OCI-LY3 (cell line): Measurements from ENCODE around the gene GRK1.

ENCODE experiments used
- H2AFZ ChIP-seq: fragments of 200-600, 300-600 bp; shearing (Covaris generic); 2 replicates; pipeline ENCODE4 v1.6.0; 2014; ENCODE audit warnings: antibody characterized with exemption, low read depth, low read length
- H3K27ac ChIP-seq: fragments of 200-600, 300-600 bp; sonication (generic); 2 replicates; pipeline ENCODE4 v1.5.1; 2014; ENCODE audit warnings: mild to moderate bottlenecking, low read length, moderate library complexity, mixed read lengths
- H3K27me3 ChIP-seq: fragments of 200-600, 300-600 bp; sonication (generic); 2 replicates; pipeline ENCODE4 v1.6.1; 2014; ENCODE audit warnings: low read depth, low read length, mixed read lengths
- H3K36me3 ChIP-seq: fragments of 200-600, 300-600 bp; sonication (generic); replicated peaks from 2 replicates; pipeline ENCODE3; 2014; ENCODE audit warnings: low read depth, low read length, mixed read lengths
- H3K4me1 ChIP-seq: fragments of 300-600, 200-600 bp; sonication (generic); 2 replicates; pipeline ENCODE4 v1.6.1; 2014; ENCODE audit warnings: low read length, mixed read lengths
- H3K4me2 ChIP-seq: fragments of 200-600, 300-600 bp; sonication (generic); 2 replicates; pipeline ENCODE4 v1.6.1; 2014; ENCODE audit warnings: low read length, mixed read lengths
- H3K4me3 ChIP-seq: fragments of 300-600, 200-600 bp; sonication (generic); 2 replicates; pipeline ENCODE4 v1.5.1; 2014; ENCODE audit warnings: antibody characterized with exemption, mild to moderate bottlenecking, low read length, moderate library complexity
- H3K79me2 ChIP-seq: fragments of 300-600, 200-600 bp; shearing (Covaris generic); 2 replicates; pipeline ENCODE4 v1.6.1; 2014; ENCODE audit warnings: mild to moderate bottlenecking, low read length, mixed read lengths
- H3K9ac ChIP-seq: fragments of 300-600, 200-600 bp; shearing (Covaris generic); 2 replicates; pipeline ENCODE4 v1.6.0; 2014; ENCODE audit warnings: mild to moderate bottlenecking, low read length, moderate library complexity
- H3K9me3 ChIP-seq: fragments of 200-600, 300-600 bp; shearing (Covaris generic); 2 replicates; pipeline ENCODE4 v1.6.1; 2014; ENCODE audit warnings: low read length, mixed read lengths; ENCODE audit not compliant: insufficient read depth
- H4K20me1 ChIP-seq: fragments of 200-600, 300-600 bp; sonication (generic); 2 replicates; pipeline ENCODE4 v1.6.1; 2016; ENCODE audit warnings: low read length, mixed read lengths; ENCODE audit not compliant: insufficient read depth
- EZH2phosphoT487 ChIP-seq: fragments of 200-600 bp; shearing (Covaris generic); IDR thresholded peaks from 2 replicates; pipeline ENCODE4 v1.6.1; 2018; ENCODE audit warnings: antibody characterized with exemption, mixed run types, low read depth
- TF ChIP-seq, protein P1 (sequence below): fragments of 200-600, 300-600 bp; sonication (generic); IDR thresholded peaks from 2 replicates; pipeline ENCODE4 v1.5.1; 2014; ENCODE audit warnings: antibody characterized with exemption, low read length, low read depth

GRK1 gene

DNA sequence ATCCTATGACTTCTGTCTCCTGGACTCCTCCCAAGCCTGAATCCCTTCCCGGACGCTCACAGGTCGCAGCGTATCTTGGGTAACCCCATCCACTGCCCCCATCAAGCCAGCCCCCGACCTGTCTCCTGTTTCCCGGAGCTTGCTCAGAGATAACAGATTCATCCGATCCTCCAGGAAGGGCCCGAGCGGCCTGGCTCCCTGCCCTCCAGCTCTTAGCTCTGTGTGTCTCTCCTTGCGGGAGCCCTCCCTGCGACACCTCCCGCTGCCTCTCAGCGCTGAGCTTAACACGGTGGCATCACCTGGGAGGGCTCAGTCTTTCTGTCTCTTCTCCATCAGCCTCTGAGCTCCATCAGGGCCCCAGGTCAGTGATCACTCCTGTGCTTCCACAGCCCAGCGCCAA, 87.7 kb downstream of the GRK1 start:
- Histone ChIP-seq H3K4me1 (peaks cover 7% of the 10 kb centered on the region), H3K36me3 (no peaks in the 10 kb centered on the region), H2AFZ (no peak overlapping the region), H3K9me3 (no peaks in the 10 kb centered on the region; the same call in 1 of the 2 replicates), H3K27me3 (peaks cover 8% of the 10 kb centered on the region), H3K27ac (no peak overlapping the region), H3K79me2 (no peaks in the 10 kb centered on the region), H3K9ac (no peak overlapping the region), H3K4me3 (no peak overlapping the region), H4K20me1 (no peaks in the 10 kb centered on the region), H3K4me2 (no peak overlapping the region)
- TF ChIP-seq, protein P1, sequence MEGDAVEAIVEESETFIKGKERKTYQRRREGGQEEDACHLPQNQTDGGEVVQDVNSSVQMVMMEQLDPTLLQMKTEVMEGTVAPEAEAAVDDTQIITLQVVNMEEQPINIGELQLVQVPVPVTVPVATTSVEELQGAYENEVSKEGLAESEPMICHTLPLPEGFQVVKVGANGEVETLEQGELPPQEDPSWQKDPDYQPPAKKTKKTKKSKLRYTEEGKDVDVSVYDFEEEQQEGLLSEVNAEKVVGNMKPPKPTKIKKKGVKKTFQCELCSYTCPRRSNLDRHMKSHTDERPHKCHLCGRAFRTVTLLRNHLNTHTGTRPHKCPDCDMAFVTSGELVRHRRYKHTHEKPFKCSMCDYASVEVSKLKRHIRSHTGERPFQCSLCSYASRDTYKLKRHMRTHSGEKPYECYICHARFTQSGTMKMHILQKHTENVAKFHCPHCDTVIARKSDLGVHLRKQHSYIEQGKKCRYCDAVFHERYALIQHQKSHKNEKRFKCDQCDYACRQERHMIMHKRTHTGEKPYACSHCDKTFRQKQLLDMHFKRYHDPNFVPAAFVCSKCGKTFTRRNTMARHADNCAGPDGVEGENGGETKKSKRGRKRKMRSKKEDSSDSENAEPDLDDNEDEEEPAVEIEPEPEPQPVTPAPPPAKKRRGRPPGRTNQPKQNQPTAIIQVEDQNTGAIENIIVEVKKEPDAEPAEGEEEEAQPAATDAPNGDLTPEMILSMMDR: no peak

DNA sequence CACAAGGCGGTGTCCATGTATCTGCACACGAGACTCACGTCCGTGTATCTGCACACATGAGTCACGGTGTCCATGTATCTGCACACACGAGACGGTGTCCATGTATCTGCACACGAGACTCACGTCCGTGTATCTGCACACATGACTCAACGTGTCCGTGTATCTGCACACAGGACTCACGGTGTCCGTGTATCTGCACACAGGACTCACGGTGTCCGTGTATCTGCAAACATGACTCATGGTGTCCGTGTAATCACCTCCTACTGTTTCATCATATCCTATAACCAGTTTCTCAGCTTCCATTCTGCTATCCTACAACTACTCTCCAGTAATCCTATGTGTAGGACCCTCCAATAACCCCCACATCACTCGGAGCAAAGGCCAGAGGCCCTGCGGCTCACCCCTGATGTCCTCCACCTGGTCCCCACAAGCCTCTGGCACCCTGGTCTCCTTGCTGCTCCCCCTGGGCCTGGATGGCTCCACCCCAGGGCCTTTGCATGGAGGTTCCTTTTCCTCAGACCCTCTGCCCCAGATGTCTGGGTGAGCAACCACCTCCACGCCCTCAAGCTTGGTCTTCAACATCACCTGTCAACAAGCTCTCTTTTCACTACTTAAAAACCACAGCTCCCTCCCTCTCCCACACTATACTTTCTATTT, 89.5 kb downstream of the GRK1 start:
- Histone ChIP-seq H3K4me1 (peaks cover 7% of the 10 kb centered on the region), H2AFZ (no peak overlapping the region), H3K9me3 (no peaks in the 10 kb centered on the region; the same call in 1 of the 2 replicates), H3K27me3 (peaks cover 22% of the 10 kb centered on the region), H3K9ac (no peak overlapping the region), H3K4me2 (no peak overlapping the region), H3K27ac (no peak overlapping the region), H3K79me2 (no peaks in the 10 kb centered on the region), H3K36me3 (no peaks in the 10 kb centered on the region), H4K20me1 (no peaks in the 10 kb centered on the region), H3K4me3 (no peak overlapping the region)
- TF ChIP-seq, protein P1: no peak
- no peak for TF ChIP-seq EZH2phosphoT487

DNA sequence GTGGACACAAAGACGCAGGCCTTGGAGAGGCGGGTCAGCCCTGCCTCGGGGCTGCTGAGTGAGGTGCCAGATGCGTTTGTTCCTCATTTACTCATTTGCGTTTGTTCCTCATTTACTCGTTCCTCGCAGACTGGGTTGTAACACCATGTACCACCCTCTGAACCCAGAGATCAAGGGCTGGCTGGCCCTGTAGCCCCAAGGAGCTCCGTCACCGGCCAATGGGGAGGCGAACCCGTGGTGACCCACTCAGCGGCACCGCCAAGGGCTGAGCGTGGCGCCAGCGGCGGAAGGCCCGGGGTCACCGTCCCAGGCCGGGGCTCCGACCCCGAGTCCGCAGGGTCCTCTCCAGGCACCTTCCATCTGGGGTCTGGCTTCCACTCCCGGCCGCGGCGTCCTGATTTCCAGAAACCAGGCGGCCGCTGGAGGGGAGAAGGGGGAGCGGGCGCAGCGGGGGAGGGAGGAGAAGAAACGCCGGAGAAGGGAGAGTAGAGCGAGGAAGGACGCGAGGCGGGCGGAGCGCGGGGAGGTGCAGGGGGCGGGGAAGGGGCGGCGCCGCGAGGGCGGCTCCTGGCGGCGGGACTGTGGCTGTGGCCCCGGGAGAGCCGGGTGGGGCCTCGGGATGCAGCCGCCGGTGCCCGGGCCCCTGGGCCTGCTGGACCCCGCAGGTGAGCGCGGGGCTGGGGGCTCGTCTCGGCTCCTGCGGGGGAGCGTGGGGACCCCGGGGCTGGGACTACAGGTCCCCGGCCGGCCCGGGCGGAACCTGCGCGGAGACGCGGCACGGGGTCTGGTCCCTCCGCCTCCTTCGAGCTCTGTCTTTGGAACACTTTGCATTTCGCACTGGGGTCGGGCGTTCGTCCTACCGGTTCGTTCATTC, 91.9 kb downstream of the GRK1 start, which contains the start of gene TMEM255B:
Gene TMEM255B, plus strand, starts transcription at position 576 of the 874 bp plus-strand sequence. Its CDS starts 44 bp downstream, at position 620.
- Histone ChIP-seq H3K4me3 (peak within 1 kb of the TSS; percentile 90), H2AFZ (peak within 1 kb of the TSS; percentile 87), H4K20me1 (no peaks in the 10 kb centered on the region), H3K4me2 (peak within 1 kb of the TSS; percentile 97), H3K27ac (peak within 1 kb of the TSS; percentile 47), H3K79me2 (no peaks in the 10 kb centered on the region), H3K4me1 (peaks cover 7% of the 10 kb centered on the region), H3K27me3 (peaks cover 36% of the 10 kb centered on the region), H3K36me3 (no peaks in the 10 kb centered on the region), H3K9ac (peak within 1 kb of the TSS; percentile 87), H3K9me3 (no peaks in the 10 kb centered on the region; the same call in 1 of the 2 replicates)
- no peak for TF ChIP-seq EZH2phosphoT487
- TF ChIP-seq, protein P1: peak; percentile 26; the same call in 1 of the 2 replicates

DNA sequence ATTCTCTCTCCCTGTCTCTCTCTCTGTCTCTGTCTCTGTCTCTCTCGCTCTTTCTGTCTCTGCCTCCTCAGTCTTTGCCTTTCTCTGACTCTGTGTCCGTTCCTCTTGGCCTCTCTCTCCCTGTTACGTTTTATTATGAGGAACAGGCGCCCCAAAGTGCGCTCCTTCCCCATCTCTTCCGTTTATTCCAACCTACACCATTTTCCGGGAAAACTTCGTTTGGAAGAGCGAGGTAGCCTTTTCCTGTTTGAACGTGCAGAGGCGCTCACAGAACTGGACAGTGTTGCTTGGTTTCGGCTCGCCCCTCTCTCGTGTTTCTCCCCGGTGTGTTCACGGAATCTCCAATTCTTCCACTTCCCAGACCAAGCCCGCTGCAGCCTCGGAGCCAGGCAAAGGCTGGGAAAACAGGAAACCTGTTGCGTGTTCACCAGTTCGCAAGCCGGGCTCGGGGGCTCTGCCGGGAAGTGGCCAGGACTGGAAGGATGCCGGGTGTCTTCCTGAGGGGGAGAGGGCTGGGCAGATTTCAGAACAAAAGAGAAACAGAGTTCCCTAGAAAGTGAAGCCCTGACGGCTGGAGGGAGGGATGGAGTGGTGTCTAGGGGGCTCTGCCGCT, 92.6 kb downstream of the GRK1 start:
- TF ChIP-seq, protein P1: no peak
- TF ChIP-seq EZH2phosphoT487: no peak
- peaks cover 7% of the 10 kb centered on the region for H3K4me1 ChIP-seq
- no peak overlapping the region for H3K27ac ChIP-seq
- H3K9me3 ChIP-seq: no peaks in the 10 kb centered on the region; the same call in 1 of the 2 replicates
- no peak overlapping the region for H3K9ac ChIP-seq
- peak overlapping the region; percentile 90 for H3K4me3 ChIP-seq
- H2AFZ ChIP-seq: peak overlapping the region; percentile 87
- peak overlapping the region; percentile 97 for H3K4me2 ChIP-seq
- no peaks in the 10 kb centered on the region for H4K20me1 ChIP-seq
- peaks cover 34% of the 10 kb centered on the region for H3K27me3 ChIP-seq
- H3K36me3 ChIP-seq: no peaks in the 10 kb centered on the region
- H3K79me2 ChIP-seq: no peaks in the 10 kb centered on the region
